T-helper 1 cell treated with Interleukin-12 subunit alpha and Interleukin-12 subunit beta and Interleukin-4 antibody, amounts not matched to agents 30 μg/mL and 1 μg/mL, for 36 hours (primary cell): ENCODE measurements around the gene TTLL10.
"Not testable (repeated sequence)": the region's sequence is repeated elsewhere in the genome, so short reads cannot be mapped to it uniquely, and the experiment has no call there.

Experiments used
- H3K27ac Mint-ChIP-seq: one replicate; pipeline ENCODE4 v1.8.0; 2021; ENCODE audit warnings: mild to moderate bottlenecking, mixed read lengths
- H3K27me3 Mint-ChIP-seq: one replicate; pipeline ENCODE4 v1.8.0; 2021; ENCODE audit warnings: low read depth, mixed read lengths
- H3K36me3 Mint-ChIP-seq: one replicate; pipeline ENCODE4 v1.8.0; 2021; ENCODE audit warnings: low read depth, mixed read lengths
- H3K4me1 Mint-ChIP-seq: one replicate; pipeline ENCODE4 v1.8.0; 2021; ENCODE audit warnings: low read depth, mixed read lengths
- H3K4me3 Mint-ChIP-seq: one replicate; pipeline ENCODE4 v1.8.0; 2021; ENCODE audit warnings: mild to moderate bottlenecking, moderate library complexity, mixed read lengths
- H3K9me3 Mint-ChIP-seq: one replicate; pipeline ENCODE4 v1.8.0; 2021; ENCODE audit warnings: mixed read lengths

Gene TTLL10

GRCh38 chr1:1179346-1179982 lies 5.8 kb downstream of the TTLL10 start:
- no peaks in the 10 kb centered on the region for H3K9me3 Mint-ChIP-seq
- H3K4me3 Mint-ChIP-seq = no peak overlapping the region
- H3K36me3 Mint-ChIP-seq = no peaks in the 10 kb centered on the region
- H3K27me3 Mint-ChIP-seq = peaks cover 9% of the 10 kb centered on the region
- peaks cover 4% of the 10 kb centered on the region for H3K4me1 Mint-ChIP-seq
- no peak overlapping the region for H3K27ac Mint-ChIP-seq

GRCh38 chr1:1179983-1180861 lies 6.5 kb downstream of the TTLL10 start:
- H3K36me3 Mint-ChIP-seq = no peaks in the 10 kb centered on the region
- peaks cover 4% of the 10 kb centered on the region for H3K4me1 Mint-ChIP-seq
- H3K27ac Mint-ChIP-seq = no peak overlapping the region
- no peak overlapping the region for H3K4me3 Mint-ChIP-seq
- H3K27me3 Mint-ChIP-seq = peaks cover 9% of the 10 kb centered on the region
- H3K9me3 Mint-ChIP-seq = no peaks in the 10 kb centered on the region

DNA sequence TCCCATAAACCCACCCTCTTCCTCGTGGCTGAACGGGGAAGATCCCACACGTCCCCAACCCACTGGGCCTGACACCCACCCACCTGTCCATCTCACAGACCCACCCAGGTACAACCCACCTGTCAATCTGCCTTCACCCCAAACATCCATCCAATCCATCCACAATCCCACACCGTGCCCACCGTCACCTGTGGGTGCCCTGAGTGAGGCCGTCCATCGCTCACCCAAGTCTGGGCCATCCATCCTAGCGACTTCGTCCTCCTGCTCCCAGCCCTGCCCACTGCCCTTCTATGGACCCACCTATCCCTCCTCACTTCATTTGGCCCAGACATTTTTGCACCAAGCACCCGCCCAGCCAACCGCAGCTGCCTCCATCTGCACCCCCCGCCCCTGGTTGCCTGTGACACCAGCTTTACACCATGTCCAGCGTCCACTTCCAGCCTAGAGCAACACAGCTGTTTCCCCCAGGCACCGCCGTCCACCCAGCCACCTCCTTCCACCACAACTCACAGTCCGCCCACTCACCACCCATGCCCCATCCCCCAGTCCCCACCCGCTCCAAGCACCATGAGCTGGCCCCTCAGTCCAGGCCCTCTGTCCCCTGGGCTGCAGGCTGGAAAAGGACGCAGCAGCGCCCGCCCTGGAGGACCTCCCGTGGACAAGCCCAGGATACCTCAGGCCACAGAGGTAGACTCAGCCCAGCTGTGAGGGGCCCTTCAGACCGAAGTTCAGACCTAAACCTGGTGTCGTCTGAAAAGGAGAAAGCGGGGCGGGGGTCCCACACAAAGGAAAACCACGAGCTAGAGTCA lies 7.7 kb downstream of the TTLL10 start:
- H3K9me3 Mint-ChIP-seq = no peaks in the 10 kb centered on the region
- peaks cover 4% of the 10 kb centered on the region for H3K4me1 Mint-ChIP-seq
- H3K36me3 Mint-ChIP-seq = peaks cover 3% of the 10 kb centered on the region
- H3K4me3 Mint-ChIP-seq = no peak overlapping the region
- H3K27me3 Mint-ChIP-seq = peaks cover 10% of the 10 kb centered on the region
- no peak overlapping the region for H3K27ac Mint-ChIP-seq

- Mint-ChIP-seq H3K36me3 (peaks cover 3% of the 10 kb centered on the region), H3K9me3 (no peaks in the 10 kb centered on the region), H3K27me3 (peaks cover 6% of the 10 kb centered on the region), H3K4me1 (peaks cover 1% of the 10 kb centered on the region), H3K27ac (no peak overlapping the region), H3K4me3 (no peak overlapping the region)
These were observed 8.3 kb downstream of the TTLL10 start for GRCh38 chr1:1181938-1182410.

GRCh38 chr1:1182491-1183220 lies 9.0 kb downstream of the TTLL10 start:
- no peak overlapping the region for H3K27ac Mint-ChIP-seq
- peaks cover 3% of the 10 kb centered on the region for H3K36me3 Mint-ChIP-seq
- H3K27me3 Mint-ChIP-seq = peaks cover 5% of the 10 kb centered on the region
- no peaks in the 10 kb centered on the region for H3K4me1 Mint-ChIP-seq
- H3K4me3 Mint-ChIP-seq = no peak overlapping the region
- no peaks in the 10 kb centered on the region for H3K9me3 Mint-ChIP-seq

DNA sequence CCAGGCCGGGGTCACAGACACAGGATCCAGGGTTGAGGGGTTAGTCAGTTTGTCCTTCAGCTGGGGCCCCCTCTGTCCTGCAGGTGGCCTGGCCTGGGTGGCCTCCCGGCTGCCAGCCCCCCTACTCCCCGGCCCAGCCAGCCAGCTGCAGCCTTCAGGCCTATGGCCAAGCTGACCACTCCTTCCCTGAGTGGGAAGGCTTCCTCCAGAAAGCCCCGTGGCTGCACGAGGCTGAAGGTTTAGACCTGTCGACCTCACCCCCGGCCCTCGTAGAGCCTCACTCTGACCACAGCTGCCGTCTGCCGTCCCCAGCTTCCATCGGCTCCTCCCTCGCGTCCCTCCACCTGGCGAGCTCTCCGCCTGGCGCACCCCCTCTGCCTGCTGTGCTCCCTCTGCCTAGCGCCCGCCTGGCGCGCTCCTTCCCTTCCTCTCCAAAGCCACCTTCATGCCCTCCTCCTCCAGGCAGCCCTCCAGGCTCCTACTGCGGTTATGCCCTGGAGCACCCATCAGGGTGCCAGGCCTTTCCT lies 9.6 kb downstream of the TTLL10 start:
- Mint-ChIP-seq H3K4me1 (no peaks in the 10 kb centered on the region), H3K4me3 (no peak overlapping the region), H3K27ac (peak overlapping the region; percentile 41), H3K36me3 (peaks cover 3% of the 10 kb centered on the region), H3K27me3 (peaks cover 5% of the 10 kb centered on the region), H3K9me3 (no peaks in the 10 kb centered on the region)

DNA sequence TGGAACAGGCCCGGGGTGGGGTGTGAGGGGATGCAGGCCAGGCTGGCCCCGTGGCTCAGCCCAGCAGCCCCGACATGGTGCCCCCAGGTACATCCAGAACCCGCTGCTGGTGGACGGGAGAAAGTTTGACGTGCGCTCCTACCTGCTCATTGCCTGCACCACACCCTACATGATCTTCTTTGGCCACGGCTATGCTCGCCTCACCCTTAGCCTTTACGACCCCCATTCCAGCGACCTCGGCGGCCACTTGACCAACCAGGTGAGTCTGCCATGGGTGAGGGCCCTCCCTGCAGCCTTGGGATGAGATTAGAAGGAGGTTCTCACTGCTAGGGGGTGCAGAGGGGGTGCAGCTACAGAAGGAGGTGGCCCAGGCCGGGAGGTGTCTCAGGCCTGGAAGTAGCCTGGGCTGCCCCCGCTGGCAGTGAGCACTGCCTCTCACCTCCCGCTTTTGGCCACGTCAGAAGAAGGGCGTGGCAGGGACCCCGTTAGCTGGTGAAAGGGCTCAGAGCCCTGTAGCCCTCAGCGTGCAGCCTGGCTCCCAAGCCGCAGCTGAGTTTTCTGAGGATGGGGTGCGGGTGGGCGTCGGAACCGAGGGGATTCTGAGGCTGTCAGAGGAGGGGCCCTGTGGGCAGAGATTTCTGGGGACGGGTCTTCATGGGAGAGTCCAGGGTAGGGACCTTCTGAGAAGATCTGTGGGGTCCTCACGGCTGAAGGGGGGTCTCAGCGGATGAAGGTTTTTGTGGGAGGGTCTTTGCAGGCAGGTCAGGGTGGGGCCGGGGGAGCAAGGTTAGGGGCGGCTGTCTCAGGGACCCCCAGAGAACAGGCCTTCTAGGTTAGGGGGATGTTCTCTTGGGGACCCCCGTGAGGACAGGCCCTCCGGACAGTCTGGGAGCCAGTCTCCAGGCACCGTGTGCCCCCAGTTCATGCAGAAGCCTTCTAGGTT lies 10.4 kb downstream of the TTLL10 start:
- Mint-ChIP-seq H3K9me3 (no peaks in the 10 kb centered on the region), H3K27ac (no peak overlapping the region), H3K36me3 (peaks cover 3% of the 10 kb centered on the region), H3K27me3 (peaks cover 12% of the 10 kb centered on the region), H3K4me1 (peaks cover 2% of the 10 kb centered on the region), H3K4me3 (no peak overlapping the region)

DNA sequence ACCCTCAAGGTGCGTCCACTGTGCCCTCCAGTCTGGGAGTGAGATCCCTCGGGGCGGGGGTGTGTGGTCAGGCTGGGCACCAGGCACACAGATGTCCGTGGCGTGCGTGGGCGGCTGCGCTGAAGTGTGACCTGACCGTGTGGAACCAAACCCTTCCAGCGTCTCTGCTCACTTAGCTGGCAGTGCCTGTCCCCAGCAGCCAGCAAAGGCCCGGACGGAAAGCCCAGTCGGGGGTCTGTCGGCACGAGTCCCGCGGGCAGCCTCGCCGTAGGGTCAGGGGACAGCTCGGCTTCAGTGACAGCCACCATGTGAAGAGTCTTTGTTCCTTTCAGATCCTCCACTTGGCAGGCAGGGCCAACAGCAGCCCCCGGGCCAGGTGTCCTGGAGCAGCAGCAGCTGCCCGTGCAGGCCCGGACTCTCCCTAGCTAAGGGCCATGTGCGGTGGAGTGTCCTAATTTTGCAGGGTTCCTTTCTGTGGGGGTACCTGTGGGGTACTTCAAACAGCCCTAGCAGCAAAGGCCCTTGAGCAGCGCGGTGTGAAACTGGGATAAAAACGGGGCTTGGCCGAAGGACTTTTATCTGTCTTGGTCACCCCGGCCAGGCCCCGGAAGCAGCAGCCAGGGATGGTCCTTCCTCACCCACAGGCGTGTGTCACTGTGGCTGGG lies 11.6 kb downstream of the TTLL10 start:
- Mint-ChIP-seq H3K4me3 (no peak overlapping the region), H3K27ac (no peak overlapping the region), H3K27me3 (peaks cover 21% of the 10 kb centered on the region), H3K9me3 (no peaks in the 10 kb centered on the region), H3K36me3 (peaks cover 3% of the 10 kb centered on the region), H3K4me1 (peaks cover 5% of the 10 kb centered on the region)

- H3K36me3 Mint-ChIP-seq = peaks cover 8% of the 10 kb centered on the region
- H3K9me3 Mint-ChIP-seq = peaks cover 10% of the 10 kb centered on the region
- H3K27ac Mint-ChIP-seq = no peak overlapping the region
- peaks cover 32% of the 10 kb centered on the region for H3K27me3 Mint-ChIP-seq
- peaks cover 5% of the 10 kb centered on the region for H3K4me1 Mint-ChIP-seq
- H3K4me3 Mint-ChIP-seq = no peak overlapping the region
These were observed 14.3 kb downstream of the TTLL10 start for GRCh38 chr1:1187938-1188337.

DNA sequence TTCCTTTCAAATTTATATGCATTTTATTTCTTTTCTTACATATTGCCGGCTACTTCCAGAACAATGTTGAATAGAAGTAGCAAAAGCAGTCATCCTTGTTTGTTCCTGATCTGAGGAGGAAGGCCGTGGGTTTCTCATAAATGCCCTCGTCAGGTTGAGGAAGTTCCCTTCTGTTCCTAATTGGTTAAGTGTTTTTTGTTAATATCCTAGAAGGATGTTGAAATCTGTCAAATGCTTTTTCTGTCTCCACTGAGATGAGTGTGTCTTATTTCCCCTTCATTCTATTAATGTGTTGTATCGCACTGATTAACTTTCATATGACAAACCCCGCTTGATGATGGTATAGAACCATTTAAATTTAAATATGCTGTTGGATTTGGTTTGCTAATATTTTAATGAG lies 15.4 kb downstream of the TTLL10 start:
- Mint-ChIP-seq H3K9me3 (peaks cover 11% of the 10 kb centered on the region), H3K4me3 (no peak overlapping the region), H3K27ac (no peak overlapping the region), H3K27me3 (peaks cover 33% of the 10 kb centered on the region), H3K36me3 (peaks cover 8% of the 10 kb centered on the region), H3K4me1 (peaks cover 5% of the 10 kb centered on the region)

DNA sequence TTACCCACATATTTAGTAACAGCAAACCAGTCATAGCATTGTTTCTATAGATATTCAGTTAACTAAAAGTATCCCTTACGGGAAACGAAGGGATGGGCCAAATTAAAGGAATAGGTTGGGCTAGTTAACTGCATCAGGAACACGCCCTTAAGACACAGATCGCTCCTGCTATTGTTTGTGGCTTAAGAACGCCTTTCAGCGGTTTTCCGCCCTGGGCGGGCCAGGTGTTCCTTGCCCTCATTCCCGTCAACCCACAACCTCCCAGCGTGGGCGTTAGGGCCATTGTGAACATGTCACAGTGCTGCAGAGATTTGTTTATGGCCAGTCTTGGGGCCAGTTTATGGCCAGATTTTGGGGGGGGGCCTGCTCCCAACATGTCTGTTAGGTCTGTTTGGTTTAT lies 18.1 kb downstream of the TTLL10 start:
- H3K27ac Mint-ChIP-seq = no peak overlapping the region
- peaks cover 20% of the 10 kb centered on the region for H3K36me3 Mint-ChIP-seq
- peaks cover 25% of the 10 kb centered on the region for H3K9me3 Mint-ChIP-seq
- H3K4me3 Mint-ChIP-seq = no peak overlapping the region
- peaks cover 5% of the 10 kb centered on the region for H3K4me1 Mint-ChIP-seq
- peaks cover 34% of the 10 kb centered on the region for H3K27me3 Mint-ChIP-seq

- Mint-ChIP-seq H3K9me3 (peaks cover 25% of the 10 kb centered on the region), H3K36me3 (peaks cover 20% of the 10 kb centered on the region), H3K27me3 (peaks cover 21% of the 10 kb centered on the region), H3K27ac (no peak overlapping the region), H3K4me3 (no peak overlapping the region), H3K4me1 (peaks cover 3% of the 10 kb centered on the region)
These were observed 21.0 kb downstream of the TTLL10 start for GRCh38 chr1:1194723-1195122.

DNA sequence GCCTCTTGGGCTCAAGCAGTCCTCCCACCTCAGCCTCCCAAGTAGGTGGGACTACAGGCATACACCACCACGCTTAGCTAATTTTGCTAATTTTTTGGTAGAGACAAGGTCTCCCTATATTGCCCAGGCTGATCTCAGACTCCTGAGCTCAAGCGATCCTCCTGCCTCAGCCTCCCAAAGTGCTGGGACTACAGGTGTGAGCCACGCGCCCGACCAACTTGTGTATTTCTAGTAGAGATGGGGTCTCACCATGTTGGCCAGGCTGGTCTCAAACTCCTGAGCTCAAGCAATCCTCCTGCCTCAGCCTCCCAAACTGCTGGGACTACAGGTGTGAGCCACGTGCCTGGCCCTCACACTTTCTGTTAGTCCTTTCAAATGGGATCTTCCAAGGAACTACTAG lies 22.0 kb downstream of the TTLL10 start:
- H3K36me3 Mint-ChIP-seq = peaks cover 22% of the 10 kb centered on the region
- not testable (repeated sequence) for H3K27ac Mint-ChIP-seq

More for the DNA sequence above, 22.0 kb downstream of the TTLL10 start:
- H3K4me3 Mint-ChIP-seq, H3K4me1 Mint-ChIP-seq: not testable (repeated sequence)
- Mint-ChIP-seq H3K27me3 (peaks cover 16% of the 10 kb centered on the region), H3K9me3 (peaks cover 25% of the 10 kb centered on the region)
